ENCODE results near the gene ABL2. TPM values are rescaled to one million over a fixed set of nuclear protein-coding genes. Genes with fewer than 3 reads are reported as not detected.
"Not testable (repeated sequence)": the region's sequence is repeated elsewhere in the genome, so short reads cannot be mapped to it uniquely, and the experiment has no call there.

Gene ABL2
- total and polyA plus RNA-seq, 2 donors (not counting 3 experiments of a cell fraction or from before 2014, with no cell fraction given): 41.8 to 158 TPM

- Histone ChIP-seq H3K4me3 (replicated peaks in 1 of 3; ENCODE audit: insufficient read depth in 1 of 3, low read depth in 1 of 3, low read length in 3 of 3) (no peak overlapping the region), H4K20me1 (replicated peaks; ENCODE audit: control insufficient read depth, extremely low read depth, insufficient read depth, low read length) (no peaks in the 10 kb centered on the region), H3K4me2 (ENCODE audit: insufficient read depth, low read length) (no peak overlapping the region), H2AFZ (ENCODE audit: low read depth, low read length) (no peak overlapping the region), H3K27me3 (ENCODE audit: control insufficient read depth in 2 of 2, insufficient read depth in 2 of 2, low read length in 2 of 2) (no peaks in the 10 kb centered on the region), H3K27ac (ENCODE audit: insufficient read depth, low read depth, low read length) (no peak overlapping the region), H3K9me3 (replicated peaks; ENCODE audit: control insufficient read depth, insufficient read depth, low read length) (no peaks in the 10 kb centered on the region), H3K9me1 (replicated peaks; ENCODE audit: control insufficient read depth, extremely low read depth, insufficient read depth, low read length) (no peaks in the 10 kb centered on the region), H3K4me1 (ENCODE audit: control insufficient read depth, extremely low read depth, insufficient read depth, low read length) (no peaks in the 10 kb centered on the region), H3K36me3 (ENCODE audit: control insufficient read depth in 2 of 2, extremely low read depth in 1 of 2, insufficient read depth in 2 of 2, low read length in 2 of 2) (no peaks in the 10 kb centered on the region), H3K79me2 (ENCODE audit: control insufficient read depth, insufficient read depth, low read length) (no peaks in the 10 kb centered on the region), H3K9ac (replicated peaks; ENCODE audit: extremely low read depth, insufficient read depth, low read length) (no peak overlapping the region)
- intact Hi-C loops (cut with micrococcal nuclease): no loop called here
- no TSS peak for BruUV-seq (replicated peaks)
- TF ChIP-seq EZH2 (IDR thresholded peaks at IDR 0.05; ENCODE audit: borderline replicate concordance, low read depth, low read length, severe bottlenecking) (no peak), POLR2AphosphoS5 (IDR thresholded peaks at IDR 0.05; ENCODE audit: insufficient read depth, low read depth, low read length) (no peak), GATA2 (IDR thresholded peaks at IDR 0.05; ENCODE audit: insufficient read depth, insufficient read length, low read depth, low read length) (no peak), MYC (IDR thresholded peaks at IDR 0.05; ENCODE audit: low read depth, low read length) (no peak), POLR2A (IDR thresholded peaks at IDR 0.05; ENCODE audit: low read depth, low read length) (no peak), JUN (IDR thresholded peaks at IDR 0.05; ENCODE audit: borderline replicate concordance, insufficient read depth, insufficient read length, low read depth) (no peak), FOS (IDR thresholded peaks at IDR 0.05; ENCODE audit: borderline replicate concordance, insufficient read depth, low read length) (no peak)
- TF ChIP-seq, protein P1, sequence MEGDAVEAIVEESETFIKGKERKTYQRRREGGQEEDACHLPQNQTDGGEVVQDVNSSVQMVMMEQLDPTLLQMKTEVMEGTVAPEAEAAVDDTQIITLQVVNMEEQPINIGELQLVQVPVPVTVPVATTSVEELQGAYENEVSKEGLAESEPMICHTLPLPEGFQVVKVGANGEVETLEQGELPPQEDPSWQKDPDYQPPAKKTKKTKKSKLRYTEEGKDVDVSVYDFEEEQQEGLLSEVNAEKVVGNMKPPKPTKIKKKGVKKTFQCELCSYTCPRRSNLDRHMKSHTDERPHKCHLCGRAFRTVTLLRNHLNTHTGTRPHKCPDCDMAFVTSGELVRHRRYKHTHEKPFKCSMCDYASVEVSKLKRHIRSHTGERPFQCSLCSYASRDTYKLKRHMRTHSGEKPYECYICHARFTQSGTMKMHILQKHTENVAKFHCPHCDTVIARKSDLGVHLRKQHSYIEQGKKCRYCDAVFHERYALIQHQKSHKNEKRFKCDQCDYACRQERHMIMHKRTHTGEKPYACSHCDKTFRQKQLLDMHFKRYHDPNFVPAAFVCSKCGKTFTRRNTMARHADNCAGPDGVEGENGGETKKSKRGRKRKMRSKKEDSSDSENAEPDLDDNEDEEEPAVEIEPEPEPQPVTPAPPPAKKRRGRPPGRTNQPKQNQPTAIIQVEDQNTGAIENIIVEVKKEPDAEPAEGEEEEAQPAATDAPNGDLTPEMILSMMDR (IDR thresholded peaks at IDR 0.05; ENCODE audit: extremely low read depth in 1 of 2, insufficient read depth in 1 of 2, low read depth in 1 of 2, low read length in 2 of 2): no peak
- TF ChIP-seq, protein P2, sequence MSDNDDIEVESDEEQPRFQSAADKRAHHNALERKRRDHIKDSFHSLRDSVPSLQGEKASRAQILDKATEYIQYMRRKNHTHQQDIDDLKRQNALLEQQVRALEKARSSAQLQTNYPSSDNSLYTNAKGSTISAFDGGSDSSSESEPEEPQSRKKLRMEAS (IDR thresholded peaks at IDR 0.05; ENCODE audit: insufficient read depth, insufficient read length): no peak
- DNase-seq (ENCODE audit: low read depth, low spot score) (no peak), FAIRE-seq (no peak)
- dilution Hi-C loops (cut with MboI; ENCODE audit: extremely low pct_ligation_motif_present, low sequenced_read_pairs): no loop called here
- ChIA-PET POLR2A (no interaction called here), CTCF (interaction anchor here (1.2 kb wide), 1 partner anchor 27 kb away, joined by 3 read pairs; no protein-coding TSS in a partner anchor)
These were observed 49.4 kb upstream of the ABL2 start for GRCh38 chr1:179278920-179279319.

- CTCF ChIA-PET; H2AFZ ChIP-seq (ENCODE audit: low read depth, low read length); H3K79me2 ChIP-seq (ENCODE audit: control insufficient read depth, insufficient read depth, low read length); dilution Hi-C loops (cut with MboI; ENCODE audit: extremely low pct_ligation_motif_present, low sequenced_read_pairs); H3K9ac ChIP-seq (replicated peaks; ENCODE audit: extremely low read depth, insufficient read depth, low read length); H3K4me3 ChIP-seq (replicated peaks in 1 of 3; ENCODE audit: insufficient read depth in 1 of 3, low read depth in 1 of 3, low read length in 3 of 3); DNase-seq (ENCODE audit: low read depth, low spot score); H3K9me3 ChIP-seq (replicated peaks; ENCODE audit: control insufficient read depth, insufficient read depth, low read length); H3K27ac ChIP-seq (ENCODE audit: insufficient read depth, low read depth, low read length); H3K27me3 ChIP-seq (ENCODE audit: control insufficient read depth in 2 of 2, insufficient read depth in 2 of 2, low read length in 2 of 2); POLR2A ChIA-PET; H3K4me1 ChIP-seq (ENCODE audit: control insufficient read depth, extremely low read depth, insufficient read depth, low read length); H3K9me1 ChIP-seq (replicated peaks; ENCODE audit: control insufficient read depth, extremely low read depth, insufficient read depth, low read length); H3K36me3 ChIP-seq (ENCODE audit: control insufficient read depth in 2 of 2, extremely low read depth in 1 of 2, insufficient read depth in 2 of 2, low read length in 2 of 2); FAIRE-seq; BruUV-seq (replicated peaks); H3K4me2 ChIP-seq (ENCODE audit: insufficient read depth, low read length); intact Hi-C loops (cut with micrococcal nuclease); H4K20me1 ChIP-seq (replicated peaks; ENCODE audit: control insufficient read depth, extremely low read depth, insufficient read depth, low read length): not testable (repeated sequence)
These were observed 44.9 kb upstream of the ABL2 start for GRCh38 chr1:179274424-179274823.

Measured in endothelial cell of umbilical vein (primary cell).